HG03159 (cell line): ENCODE measurements around the gene VAMP5.

ENCODE experiments used
- ATAC-seq: cut with Tn5 transposase; IDR thresholded peaks from one replicate; pipeline ENCODE4 v1.9.1; 2021; ENCODE audit warnings: mild to moderate bottlenecking, moderate library complexity; ENCODE audit not compliant: unreplicated experiment

The VAMP5 gene

GRCh38 chr2:85623991-85624390 lies 39.8 kb downstream of the VAMP5 start:
- no peak for ATAC-seq

- ATAC-seq: no peak
These were observed 44.4 kb downstream of the VAMP5 start for GRCh38 chr2:85628658-85629057.

- ATAC-seq: no peak
These were observed 47.1 kb downstream of the VAMP5 start for GRCh38 chr2:85631316-85631715.

- no peak for ATAC-seq
These were observed 50.8 kb downstream of the VAMP5 start for GRCh38 chr2:85635011-85635410.

- ATAC-seq: no peak
These were observed 51.4 kb downstream of the VAMP5 start for GRCh38 chr2:85635636-85636035.

GRCh38 chr2:85642725-85643124 lies 58.5 kb downstream of the VAMP5 start:
- ATAC-seq: no peak
